Measurements from ENCODE around the gene HMGA1.

Gene HMGA1

GRCh38 chr6:34223381-34223955, 13.2 kb upstream of the HMGA1 start:
- Histone ChIP-seq H3K27ac (peak overlapping the region; percentile 58; the same call in 1 of the 2 replicates), H3K27me3 (no peaks in the 10 kb centered on the region), H3K9me3 (no peaks in the 10 kb centered on the region), H3K4me3 (peak overlapping the region; percentile 74; the same call in 1 of the 2 replicates), H3K4me1 (peaks cover 47% of the 10 kb centered on the region), H3K4me2 (peak overlapping the region; percentile 99), H3K36me3 (no peaks in the 10 kb centered on the region), H4K20me1 (no peaks in the 10 kb centered on the region), H3K9ac (peak overlapping the region; percentile 57)
- TF ChIP-seq Cebpa-rat (IDR thresholded peaks at IDR 0.05), result no peak

GRCh38 chr6:34223956-34224940, 12.4 kb upstream of the HMGA1 start:
- H3K4me2 ChIP-seq, result peak overlapping the region; percentile 99
- H3K9me3 ChIP-seq, result no peaks in the 10 kb centered on the region
- TF ChIP-seq Cebpa-rat (IDR thresholded peaks at IDR 0.05), result no peak
- peak overlapping the region; percentile 74 for H3K4me3 ChIP-seq
- peak overlapping the region; percentile 94 for H3K27ac ChIP-seq
- H3K9ac ChIP-seq, result peak overlapping the region; percentile 86
- no peaks in the 10 kb centered on the region for H3K27me3 ChIP-seq
- peaks cover 53% of the 10 kb centered on the region for H3K4me1 ChIP-seq
- H4K20me1 ChIP-seq, result no peaks in the 10 kb centered on the region
- no peaks in the 10 kb centered on the region for H3K36me3 ChIP-seq

GRCh38 chr6:34225551-34225950, 11.1 kb upstream of the HMGA1 start:
- Histone ChIP-seq H3K36me3 (no peaks in the 10 kb centered on the region), H3K9ac (no peak overlapping the region), H3K4me3 (no peak overlapping the region), H3K4me2 (no peak overlapping the region), H3K27ac (no peak overlapping the region), H4K20me1 (no peaks in the 10 kb centered on the region), H3K4me1 (peaks cover 51% of the 10 kb centered on the region), H3K9me3 (no peaks in the 10 kb centered on the region), H3K27me3 (no peaks in the 10 kb centered on the region)
- no peak for TF ChIP-seq Cebpa-rat (IDR thresholded peaks at IDR 0.05)

GRCh38 chr6:34226066-34226465, 10.6 kb upstream of the HMGA1 start:
- Histone ChIP-seq H3K27me3 (no peaks in the 10 kb centered on the region), H3K4me1 (peaks cover 51% of the 10 kb centered on the region), H3K4me2 (peak overlapping the region; percentile 50; the same call in 1 of the 2 replicates), H3K36me3 (no peaks in the 10 kb centered on the region), H3K4me3 (no peak overlapping the region), H3K27ac (peak overlapping the region; percentile 69; the same call in 1 of the 2 replicates), H4K20me1 (no peaks in the 10 kb centered on the region), H3K9me3 (no peaks in the 10 kb centered on the region), H3K9ac (no peak overlapping the region)
- no peak for TF ChIP-seq Cebpa-rat (IDR thresholded peaks at IDR 0.05)

- H3K27ac ChIP-seq, result peak overlapping the region; percentile 69
- H3K9ac ChIP-seq, result no peak overlapping the region; the same call in 1 of the 2 replicates
- no peak overlapping the region for H3K4me3 ChIP-seq
Observed at GRCh38 chr6:34226731-34227586, 9.7 kb upstream of the HMGA1 start.

GRCh38 chr6:34227761-34228421, 8.8 kb upstream of the HMGA1 start:
- TF ChIP-seq Cebpa-rat (IDR thresholded peaks at IDR 0.05), result no peak
- no peaks in the 10 kb centered on the region for H3K36me3 ChIP-seq
- peak overlapping the region; percentile 50 for H3K4me2 ChIP-seq
- no peaks in the 10 kb centered on the region for H4K20me1 ChIP-seq
- H3K9ac ChIP-seq, result no peak overlapping the region; the same call in 1 of the 2 replicates
- H3K4me1 ChIP-seq, result peaks cover 59% of the 10 kb centered on the region
- H3K4me3 ChIP-seq, result no peak overlapping the region
- no peaks in the 10 kb centered on the region for H3K27me3 ChIP-seq
- H3K27ac ChIP-seq, result peak overlapping the region; percentile 69
- no peaks in the 10 kb centered on the region for H3K9me3 ChIP-seq

More at GRCh38 chr6:34226731-34227586, 9.7 kb upstream of the HMGA1 start:
- H3K27me3 ChIP-seq, result no peaks in the 10 kb centered on the region
- peak overlapping the region; percentile 50 for H3K4me2 ChIP-seq
- H4K20me1 ChIP-seq, result no peaks in the 10 kb centered on the region
- H3K36me3 ChIP-seq, result no peaks in the 10 kb centered on the region
- TF ChIP-seq Cebpa-rat (IDR thresholded peaks at IDR 0.05), result no peak
- no peaks in the 10 kb centered on the region for H3K9me3 ChIP-seq
- peaks cover 52% of the 10 kb centered on the region for H3K4me1 ChIP-seq

GRCh38 chr6:34229877-34230276, 6.8 kb upstream of the HMGA1 start:
- Histone ChIP-seq H3K4me2 (no peak overlapping the region), H4K20me1 (no peaks in the 10 kb centered on the region), H3K4me3 (no peak overlapping the region), H3K4me1 (peaks cover 49% of the 10 kb centered on the region), H3K27me3 (no peaks in the 10 kb centered on the region), H3K9me3 (no peaks in the 10 kb centered on the region), H3K9ac (no peak overlapping the region), H3K36me3 (no peaks in the 10 kb centered on the region), H3K27ac (no peak overlapping the region)
- TF ChIP-seq Cebpa-rat (IDR thresholded peaks at IDR 0.05), result no peak

- Histone ChIP-seq H3K36me3 (no peaks in the 10 kb centered on the region), H3K27me3 (no peaks in the 10 kb centered on the region), H4K20me1 (no peaks in the 10 kb centered on the region), H3K4me1 (peaks cover 49% of the 10 kb centered on the region), H3K9me3 (no peaks in the 10 kb centered on the region), H3K27ac (no peak overlapping the region), H3K4me3 (no peak overlapping the region), H3K9ac (no peak overlapping the region), H3K4me2 (no peak overlapping the region)
- TF ChIP-seq Cebpa-rat (IDR thresholded peaks at IDR 0.05), result no peak
Observed at GRCh38 chr6:34230653-34231371, 5.9 kb upstream of the HMGA1 start.

All from BLaER1 (cell line).